IMR-90 (cell line): ENCODE results near the gene TRPM8. TPM values are rescaled to one million over a fixed set of nuclear protein-coding genes. Genes with fewer than 3 reads are reported as not detected.

Source experiments
- ATAC-seq: fragments of 200-7000 bp; cut with Tn5 transposase; 2 replicates; pipeline ENCODE4 v1.9.1; 2020; ENCODE audit warnings: low read depth, mild to moderate bottlenecking, moderate library complexity
- BruUV-seq: library from RNA; stranded (reverse); fragments of 400-500 nt; replicated peaks from 2 replicates; lab custom pipeline; 2021; lab: Mats Ljungman, UMichigan
- CTCF ChIA-PET: fragments of 300-600 bp; formaldehyde crosslinking; extraction: SDS; loops from one replicate; lab custom pipeline; 2021; ENCODE audit warnings: antibody characterized with exemption; lab: Yijun Ruan, JAX
- POLR2A ChIA-PET: fragments of 300-600 bp; sonication (Branson Sonifier 250); formaldehyde crosslinking; loops from one replicate; lab custom pipeline; 2022; ENCODE audit warnings: antibody characterized with exemption; ENCODE audit not compliant: unreplicated experiment; lab: Charles Lee
- DNase-seq: peaks from one replicate; pipeline ENCODE4 v3.0.0; 2013
- H2AFZ ChIP-seq: replicated peaks from 2 replicates; pipeline ENCODE3; 2013; ENCODE audit warnings: low read length, mild to moderate bottlenecking; ENCODE audit not compliant: poor library complexity
- H2AK5ac ChIP-seq: 2 replicates; pipeline ENCODE4 v1.6.1; 2013; ENCODE audit warnings: low read depth, low read length, inconsistent platforms
- H2AK9ac ChIP-seq: replicated peaks from 2 replicates; pipeline ENCODE3; 2013; ENCODE audit warnings: mild to moderate bottlenecking, low read depth, low read length, moderate library complexity; ENCODE audit not compliant: poor library complexity
- H2BK120ac ChIP-seq: 2 replicates; pipeline ENCODE4 v1.6.1; 2013; ENCODE audit warnings: low read depth, low read length, inconsistent platforms
- H2BK15ac ChIP-seq: 3 replicates; pipeline ENCODE4 v1.6.1; 2013; ENCODE audit warnings: low read depth, low read length, inconsistent platforms
- H2BK20ac ChIP-seq: 2 replicates; pipeline ENCODE4 v1.6.1; 2013; ENCODE audit warnings: low read depth, mild to moderate bottlenecking, inconsistent platforms, low read length, moderate library complexity
- H2BK5ac ChIP-seq: 2 replicates; pipeline ENCODE4 v1.6.1; 2013; ENCODE audit warnings: mild to moderate bottlenecking, low read depth, low read length, inconsistent platforms; ENCODE audit not compliant: poor library complexity, severe bottlenecking
- H3K14ac ChIP-seq: replicated peaks from 2 replicates; pipeline ENCODE4 v1.6.1; 2013; ENCODE audit warnings: low read depth, low read length, inconsistent platforms
- H3K18ac ChIP-seq: 2 replicates; pipeline ENCODE4 v1.6.1; 2013; ENCODE audit warnings: low read depth, low read length, control low read depth
- H3K23ac ChIP-seq: 2 replicates; pipeline ENCODE4 v1.6.1; 2013; ENCODE audit warnings: low read depth, low read length, inconsistent platforms
- H3K27ac ChIP-seq: 2 replicates; pipeline ENCODE4 v1.5.1; 2013; ENCODE audit warnings: mild to moderate bottlenecking, control low read depth, low read length; ENCODE audit not compliant: insufficient read depth
- H3K27me3 ChIP-seq: 2 replicates; pipeline ENCODE4 v1.6.1; 2013; ENCODE audit warnings: low read length; ENCODE audit not compliant: control insufficient read depth, insufficient read depth
- H3K36me3 ChIP-seq: 2 replicates; pipeline ENCODE4 v1.6.1; 2013; ENCODE audit warnings: low read length, mixed read lengths; ENCODE audit not compliant: control insufficient read depth, insufficient read depth
- H3K4ac ChIP-seq: 2 replicates; pipeline ENCODE4 v1.6.1; 2013; ENCODE audit warnings: low read depth, low read length, inconsistent platforms
- H3K4me1 ChIP-seq: 2 replicates; pipeline ENCODE4 v1.6.1; 2013; ENCODE audit warnings: low read length, mixed read lengths; ENCODE audit not compliant: control insufficient read depth, insufficient read depth
- H3K4me2 ChIP-seq: 2 replicates; pipeline ENCODE4 v1.6.1; 2013; ENCODE audit warnings: low read depth, mild to moderate bottlenecking, control low read depth, low read length, moderate library complexity
- H3K4me3 ChIP-seq: 2 replicates; pipeline ENCODE4 v1.5.1; 2013; ENCODE audit warnings: low read depth, mild to moderate bottlenecking, control low read depth, low read length, moderate library complexity; ENCODE audit not compliant: insufficient read depth
- H3K56ac ChIP-seq: 2 replicates; pipeline ENCODE4 v1.6.1; 2013; ENCODE audit warnings: low read length, inconsistent platforms; ENCODE audit not compliant: insufficient read depth; ENCODE audit errors: extremely low read depth
- H3K79me1 ChIP-seq, 2 experiments: 2 replicates each; pipeline ENCODE4 v1.6.1; 2013; ENCODE audit warnings: low read length in 2 of 2, inconsistent platforms in 1 of 2, low read depth in 1 of 2
- H3K9ac ChIP-seq: 2 replicates; pipeline ENCODE4 v1.6.1; 2013; ENCODE audit warnings: low read depth, low read length, control low read depth
- H3K9me1 ChIP-seq: 2 replicates; pipeline ENCODE4 v1.6.1; 2013; ENCODE audit warnings: low read length, inconsistent platforms; ENCODE audit not compliant: insufficient read depth
- H3K9me3 ChIP-seq: 2 replicates; pipeline ENCODE4 v1.6.1; 2013; ENCODE audit warnings: low read length; ENCODE audit not compliant: control insufficient read depth, insufficient read depth
- H4K20me1 ChIP-seq: 2 replicates; pipeline ENCODE4 v1.6.1; 2013; ENCODE audit warnings: low read length, inconsistent platforms; ENCODE audit not compliant: insufficient read depth
- H4K5ac ChIP-seq: 2 replicates; pipeline ENCODE4 v1.6.1; 2013; ENCODE audit warnings: mild to moderate bottlenecking, low read depth, low read length, control low read depth
- H4K8ac ChIP-seq, 2 experiments: 2 replicates each; pipeline ENCODE4 v1.6.1; 2013; ENCODE audit warnings: low read depth in 2 of 2, low read length in 2 of 2, control low read depth in 1 of 2, inconsistent platforms in 1 of 2
- H4K91ac ChIP-seq: 2 replicates; pipeline ENCODE4 v1.6.1; 2013; ENCODE audit warnings: low read depth, low read length, inconsistent platforms; ENCODE audit not compliant: insufficient read depth
- FOS ChIP-seq: fragments of 150-350 bp; IDR thresholded peaks from 2 replicates; pipeline ENCODE4 v1.6.1; 2016; ENCODE audit warnings: low read depth, low read length
- MAFK ChIP-seq: IDR thresholded peaks from 2 replicates; pipeline ENCODE4 v1.6.1; 2012; ENCODE audit warnings: low read depth, low read length, improper control_type of control experiment
- WGBS, 2 experiments: methylation state at CpG; one replicate each; pipeline versions ENCODE4 v1.1.5 to v1.1.7; 2013; ENCODE audit warnings: missing lambda C conversion rate in 2 of 2; ENCODE audit not compliant: insufficient read length in 1 of 2; ENCODE audit errors: extremely low coverage in 2 of 2; 5-methylcytosine and 5-hydroxymethylcytosine counted together
- dilution Hi-C: fragments of 300-500 bp; cut with HindIII; formaldehyde crosslinking; loops from one replicate; pipeline ENCODE4 v1.14.3; 2018; ENCODE audit warnings: low sequenced_read_pairs; ENCODE audit not compliant: unreplicated experiment
- in situ Hi-C: fragments of 300-500 bp; cut with MboI; formaldehyde crosslinking; loops from 3 replicates; pipeline ENCODE4 v1.14.3; 2019; ENCODE audit warnings: low sequenced_read_pairs, inconsistent platforms, mixed read lengths
- intact Hi-C: fragments of 100-400 bp; cut with micrococcal nuclease; formaldehyde crosslinking; loops from 2 replicates; pipeline ENCODE4 v1.10.0; 2022
- polyA plus RNA-seq, 3 experiments: library from polyadenylated mRNA; depleted of rRNA; stranded (reverse); fragments of >200 nt; gene quantifications; 2 replicates each; pipeline ENCODE4 v1.2.3, GENCODE V29; 2012; ENCODE audit warnings: low replicate concordance in 1 of 3
- total RNA-seq: library from RNA; depleted of rRNA; stranded (reverse); fragments of >200 nt; gene quantifications from 2 replicates; pipeline ENCODE4 v1.2.3, GENCODE V29; 2012

The TRPM8 gene
- total and polyA plus RNA-seq, 2 of the 4 experiments (the other 2 are of a cell fraction): not detected

DNA sequence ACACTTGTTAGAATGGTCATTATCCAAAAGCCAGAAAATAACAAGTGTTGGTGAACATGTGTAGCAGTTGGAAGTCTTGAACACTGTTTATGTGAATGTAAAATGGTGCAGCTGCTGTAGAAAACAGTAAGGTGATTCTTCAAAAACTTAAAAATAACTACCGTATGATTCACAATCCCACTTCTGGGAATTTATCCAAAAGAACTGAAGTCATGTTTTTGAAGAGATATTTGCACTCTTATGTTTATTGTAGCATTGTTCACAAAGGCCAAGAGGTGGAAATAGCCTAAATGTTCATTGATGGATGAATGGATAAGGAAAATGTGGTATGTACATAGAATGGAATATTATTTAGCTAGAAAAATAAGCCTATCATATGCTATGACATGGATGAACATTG lies 127.0 kb downstream of the TRPM8 start:
- TF ChIP-seq FOS (peak; percentile 32; the same call in 1 of the 2 replicates), MAFK (no peak)
- intact Hi-C loops: no loop called here
- no peak overlapping the region for H3K4ac ChIP-seq
- H3K9ac ChIP-seq: no peak overlapping the region
- DNase-seq (peak; percentile 92), ATAC-seq (peak; percentile 84)
- no peak overlapping the region for H3K14ac ChIP-seq
- H3K56ac ChIP-seq: no peak overlapping the region
- no peak overlapping the region for H3K4me3 ChIP-seq
- H2BK5ac ChIP-seq: no peak overlapping the region
- H4K91ac ChIP-seq: no peak overlapping the region
- H2BK20ac ChIP-seq: no peak overlapping the region
- H3K18ac ChIP-seq: no peak overlapping the region
- no peak overlapping the region for H3K4me2 ChIP-seq
- ChIA-PET POLR2A (no interaction called here), CTCF (no interaction called here)
- dilution Hi-C loops: no loop called here
- H2BK120ac ChIP-seq: no peak overlapping the region
- no CpG with 5 or more reads among the region's 1 CpG for WGBS, 2 experiments
- 0 out of 2 replicates have a peak, but pooled peaks cover 3% of the 10 kb centered on the region for H3K9me3 ChIP-seq
- H4K5ac ChIP-seq: no peak overlapping the region
- no peak overlapping the region for H2AK5ac ChIP-seq
- no peak overlapping the region for H2AK9ac ChIP-seq
- in situ Hi-C loops: no loop called here
- BruUV-seq: no TSS peak
- H3K36me3 ChIP-seq: no peaks in the 10 kb centered on the region
- H3K23ac ChIP-seq: no peak overlapping the region
- H2AFZ ChIP-seq: no peak overlapping the region
- H2BK15ac ChIP-seq: no peak overlapping the region
- H3K27ac ChIP-seq: peak overlapping the region; percentile 69; the same call in 1 of the 2 replicates
- H4K8ac ChIP-seq: no peak overlapping the region
- H4K20me1 ChIP-seq: no peaks in the 10 kb centered on the region
- H3K4me1 ChIP-seq: no peaks in the 10 kb centered on the region
- H3K9me1 ChIP-seq: no peaks in the 10 kb centered on the region
- peaks cover 3% of the 10 kb centered on the region; the same call in 1 of the 2 replicates for H3K27me3 ChIP-seq
- H3K79me1 ChIP-seq: no peaks in the 10 kb centered on the region
